HG03103 (cell line): Measurements from ENCODE around the gene CENPA.

ENCODE experiments used
- ATAC-seq: cut with Tn5 transposase; IDR thresholded peaks from one replicate; pipeline ENCODE4 v1.9.1; 2021; ENCODE audit warnings: low read depth; ENCODE audit not compliant: unreplicated experiment

CENPA gene

GRCh38 chr2:26838121-26838906 lies 52.5 kb downstream of the CENPA start:
- ATAC-seq = no peak

- no peak for ATAC-seq
Measured at GRCh38 chr2:26840937-26841610, 55.2 kb downstream of the CENPA start.

- no peak for ATAC-seq
Measured at GRCh38 chr2:26843041-26843440, 57.2 kb downstream of the CENPA start.
